H9 (cell line): Measurements from ENCODE around the gene PRKX. TPM values are rescaled to one million over a fixed set of nuclear protein-coding genes. Genes with fewer than 3 reads are reported as not detected.

Experiments
- DNase-seq: peaks from one replicate; pipeline ENCODE4 v3.0.0-alpha.2; 2017
- H2AFZ ChIP-seq: one replicate; pipeline ENCODE4 v1.6.1; 2013; ENCODE audit warnings: mild to moderate bottlenecking, low read length, control low read depth, moderate library complexity
- H2AK5ac ChIP-seq: 2 replicates; pipeline ENCODE4 v1.6.1; 2013; ENCODE audit warnings: low read length, control low read depth, mixed read lengths; ENCODE audit not compliant: insufficient read length
- H2BK120ac ChIP-seq: one replicate; pipeline ENCODE4 v1.6.1; 2013; ENCODE audit warnings: low read depth, mild to moderate bottlenecking, low read length, control low read depth, inconsistent platforms; ENCODE audit not compliant: poor library complexity, severe bottlenecking
- H2BK12ac ChIP-seq: 2 replicates; pipeline ENCODE4 v1.6.1; 2013; ENCODE audit warnings: low read length, control low read depth, mixed read lengths, low read depth; ENCODE audit not compliant: insufficient read length
- H2BK15ac ChIP-seq: 2 replicates; pipeline ENCODE4 v1.6.1; 2013; ENCODE audit warnings: low read depth, low read length, control low read depth
- H2BK20ac ChIP-seq: one replicate; pipeline ENCODE4 v1.6.1; 2013; ENCODE audit warnings: low read depth, mild to moderate bottlenecking, low read length, control low read depth, inconsistent platforms; ENCODE audit not compliant: poor library complexity, severe bottlenecking
- H2BK5ac ChIP-seq: 2 replicates; pipeline ENCODE4 v1.6.1; 2013; ENCODE audit warnings: low read length, control low read depth, mixed read lengths; ENCODE audit not compliant: insufficient read length
- H3K14ac ChIP-seq: 2 replicates; pipeline ENCODE4 v1.6.1; 2013; ENCODE audit warnings: low read length, control low read depth; ENCODE audit not compliant: insufficient read depth
- H3K18ac ChIP-seq: 2 replicates; pipeline ENCODE4 v1.6.1; 2013; ENCODE audit warnings: low read depth, mild to moderate bottlenecking, mixed read lengths, low read length, control low read depth; ENCODE audit not compliant: insufficient read length
- H3K23ac ChIP-seq: 2 replicates; pipeline ENCODE4 v1.6.1; 2013; ENCODE audit warnings: low read length, control low read depth, mixed read lengths, low read depth; ENCODE audit not compliant: insufficient read length
- H3K23me2 ChIP-seq: 2 replicates; pipeline ENCODE4 v1.6.1; 2013; ENCODE audit warnings: low read depth, mild to moderate bottlenecking, mixed read lengths, low read length, control low read depth; ENCODE audit not compliant: insufficient read length, poor library complexity, severe bottlenecking
- H3K27ac ChIP-seq: 2 replicates; pipeline ENCODE4 v1.5.1; 2013; ENCODE audit warnings: low read length, control low read depth, mixed read lengths, low read depth; ENCODE audit not compliant: insufficient read length
- H3K27me3 ChIP-seq: 2 replicates; pipeline ENCODE4 v1.6.1; 2013; ENCODE audit warnings: low read length, control low read depth, inconsistent platforms; ENCODE audit not compliant: insufficient read depth
- H3K4ac ChIP-seq: 2 replicates; pipeline ENCODE4 v1.6.1; 2013; ENCODE audit warnings: low read depth, mild to moderate bottlenecking, control low read depth, inconsistent platforms, low read length, moderate library complexity
- H3K4me1 ChIP-seq: 2 replicates; pipeline ENCODE4 v1.6.1; 2013; ENCODE audit warnings: low read length, control low read depth, inconsistent platforms; ENCODE audit not compliant: insufficient read depth
- H3K4me2 ChIP-seq: 2 replicates; pipeline ENCODE4 v1.6.1; 2013; ENCODE audit warnings: low read length, control low read depth, mixed read lengths; ENCODE audit not compliant: insufficient read length, insufficient read depth
- H3K56ac ChIP-seq: 2 replicates; pipeline ENCODE4 v1.6.1; 2013; ENCODE audit warnings: low read depth, mild to moderate bottlenecking, mixed read lengths, low read length, control low read depth; ENCODE audit not compliant: insufficient read length
- H3K79me1 ChIP-seq: 2 replicates; pipeline ENCODE4 v1.6.1; 2013; ENCODE audit warnings: low read depth, mild to moderate bottlenecking, moderate library complexity, low read length, control low read depth, inconsistent platforms; ENCODE audit not compliant: insufficient read depth, poor library complexity, severe bottlenecking
- H3K79me2 ChIP-seq: 2 replicates; pipeline ENCODE4 v1.6.1; 2013; ENCODE audit warnings: low read length, control low read depth, inconsistent platforms; ENCODE audit not compliant: insufficient read depth
- H3K9ac ChIP-seq: 2 replicates; pipeline ENCODE4 v1.6.1; 2013; ENCODE audit warnings: low read length, control low read depth, mixed read lengths; ENCODE audit not compliant: insufficient read length; ENCODE audit errors: extremely low read depth
- H3K9me3 ChIP-seq: one replicate; pipeline ENCODE4 v1.6.1; 2013; ENCODE audit warnings: low read depth, low read length, inconsistent platforms; ENCODE audit not compliant: control insufficient read depth
- H3T11ph ChIP-seq: one replicate; pipeline ENCODE4 v1.6.1; 2013; ENCODE audit warnings: mild to moderate bottlenecking, low read length, control low read depth, inconsistent platforms
- H4K20me1 ChIP-seq: one replicate; pipeline ENCODE4 v1.6.1; 2013; ENCODE audit not compliant: control insufficient read depth, insufficient read length, insufficient read depth
- H4K5ac ChIP-seq: 2 replicates; pipeline ENCODE4 v1.6.1; 2013; ENCODE audit warnings: low read depth, mild to moderate bottlenecking, mixed read lengths, low read length, control low read depth; ENCODE audit not compliant: insufficient read length
- H4K8ac ChIP-seq: replicated peaks from 2 replicates; pipeline ENCODE4 v1.6.1; 2013; ENCODE audit warnings: low read length, control low read depth, mixed read lengths, low read depth; ENCODE audit not compliant: insufficient read length
- H4K91ac ChIP-seq: 2 replicates; pipeline ENCODE4 v1.6.1; 2013; ENCODE audit warnings: low read depth, mild to moderate bottlenecking, moderate library complexity, mixed read lengths, low read length, control low read depth; ENCODE audit not compliant: insufficient read length
- H3K27ac Mint-ChIP-seq, 3 experiments: 2 replicates in 2 of 3; 3 replicates in 1 of 3; pipeline ENCODE4 v1.8.0; 2020 to 2021; ENCODE audit warnings: mixed read lengths in 3 of 3, mild to moderate bottlenecking in 1 of 3, moderate library complexity in 1 of 3
- H3K27me3 Mint-ChIP-seq: 2 replicates; pipeline ENCODE4 v1.8.0; 2021; ENCODE audit warnings: low read depth, mild to moderate bottlenecking, moderate library complexity, mixed read lengths
- H3K36me3 Mint-ChIP-seq, 3 experiments: 2 replicates in 2 of 3; 3 replicates in 1 of 3; pipeline ENCODE4 v1.8.0; 2020 to 2021; ENCODE audit warnings: low read depth in 3 of 3, mixed read lengths in 3 of 3; ENCODE audit not compliant: insufficient read depth in 1 of 3
- H3K4me1 Mint-ChIP-seq, 2 experiments: 2 replicates each; pipeline ENCODE4 v1.8.0; 2020; ENCODE audit warnings: mixed read lengths in 2 of 2
- H3K4me3 Mint-ChIP-seq, 2 experiments: 2 replicates in 1 of 2; 3 replicates in 1 of 2; pipeline ENCODE4 v1.8.0; 2020 to 2021; ENCODE audit warnings: mild to moderate bottlenecking in 2 of 2, mixed read lengths in 2 of 2, moderate library complexity in 1 of 2
- H3K9me3 Mint-ChIP-seq, 2 experiments: 2 replicates in 1 of 2; 3 replicates in 1 of 2; pipeline ENCODE4 v1.8.0; 2020; ENCODE audit warnings: mild to moderate bottlenecking in 2 of 2, mixed read lengths in 2 of 2, moderate library complexity in 1 of 2
- WGBS: extraction: QIAGEN DNeasy Blood & Tissue Kit; methylation state at CpG from one replicate; pipeline ENCODE4 v1.1.7; 2013; ENCODE audit warnings: missing lambda C conversion rate, low lambda C conversion rate, mixed read lengths; ENCODE audit not compliant: insufficient read length; ENCODE audit errors: extremely low coverage; 5-methylcytosine and 5-hydroxymethylcytosine counted together
- total RNA-seq: library from RNA; stranded (reverse); gene quantifications from 2 replicates; pipeline ENCODE4 v1.2.1, GENCODE V29; 2021
- TF ChIP-seq, protein P1 (sequence below): fragments of 200-600 bp; sonication (generic); conservative IDR thresholded peaks from 3 replicates; pipeline ENCODE4 v1.8.0; 2021; ENCODE audit warnings: antibody characterized with exemption, mild to moderate bottlenecking

Gene PRKX
- total RNA-seq, 1 experiment from 2014 or later: 108 TPM

DNA sequence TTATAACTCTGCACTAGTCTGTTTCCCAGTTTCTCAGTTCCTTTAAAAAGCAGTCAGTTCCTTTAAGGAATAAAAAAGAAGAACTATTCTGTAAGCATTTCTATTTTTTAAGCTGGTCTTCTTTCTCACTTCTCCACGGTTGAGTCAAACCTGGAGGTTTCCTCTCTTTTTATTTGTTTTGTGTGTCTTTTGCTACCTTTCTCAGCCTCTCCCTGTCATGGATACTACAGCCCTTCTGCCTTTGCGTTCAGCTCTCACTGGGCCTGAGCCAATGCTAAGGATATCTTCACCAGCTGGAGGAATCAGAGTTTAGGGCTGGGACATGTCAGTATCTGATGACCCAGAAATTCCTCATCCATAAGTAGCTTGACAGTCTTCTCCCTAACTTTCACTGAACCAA, 49.7 kb upstream of the PRKX start:
- no peaks in the 10 kb centered on the region for H3K23me2 ChIP-seq
- Mint-ChIP-seq H3K9me3 (no peaks in the 10 kb centered on the region; a peak in 1 of 5 replicates), H3K4me3 (no peak overlapping the region), H3K27ac (no peak overlapping the region), H3K27me3 (peaks cover 12% of the 10 kb centered on the region), H3K4me1 (no peaks in the 10 kb centered on the region), H3K36me3 (no peaks in the 10 kb centered on the region)
- no peak overlapping the region for H3K27ac ChIP-seq
- no peak overlapping the region for H3T11ph ChIP-seq
- H3K56ac ChIP-seq: no peak overlapping the region
- no peak overlapping the region for H2AK5ac ChIP-seq
- TF ChIP-seq, protein P1, sequence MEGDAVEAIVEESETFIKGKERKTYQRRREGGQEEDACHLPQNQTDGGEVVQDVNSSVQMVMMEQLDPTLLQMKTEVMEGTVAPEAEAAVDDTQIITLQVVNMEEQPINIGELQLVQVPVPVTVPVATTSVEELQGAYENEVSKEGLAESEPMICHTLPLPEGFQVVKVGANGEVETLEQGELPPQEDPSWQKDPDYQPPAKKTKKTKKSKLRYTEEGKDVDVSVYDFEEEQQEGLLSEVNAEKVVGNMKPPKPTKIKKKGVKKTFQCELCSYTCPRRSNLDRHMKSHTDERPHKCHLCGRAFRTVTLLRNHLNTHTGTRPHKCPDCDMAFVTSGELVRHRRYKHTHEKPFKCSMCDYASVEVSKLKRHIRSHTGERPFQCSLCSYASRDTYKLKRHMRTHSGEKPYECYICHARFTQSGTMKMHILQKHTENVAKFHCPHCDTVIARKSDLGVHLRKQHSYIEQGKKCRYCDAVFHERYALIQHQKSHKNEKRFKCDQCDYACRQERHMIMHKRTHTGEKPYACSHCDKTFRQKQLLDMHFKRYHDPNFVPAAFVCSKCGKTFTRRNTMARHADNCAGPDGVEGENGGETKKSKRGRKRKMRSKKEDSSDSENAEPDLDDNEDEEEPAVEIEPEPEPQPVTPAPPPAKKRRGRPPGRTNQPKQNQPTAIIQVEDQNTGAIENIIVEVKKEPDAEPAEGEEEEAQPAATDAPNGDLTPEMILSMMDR: no peak
- no peak overlapping the region for H2BK15ac ChIP-seq
- H3K79me1 ChIP-seq: no peaks in the 10 kb centered on the region
- H3K4me1 ChIP-seq: no peaks in the 10 kb centered on the region
- no peak overlapping the region for H3K18ac ChIP-seq
- no peaks in the 10 kb centered on the region for H3K27me3 ChIP-seq
- H3K23ac ChIP-seq: no peak overlapping the region
- H2BK12ac ChIP-seq: no peak overlapping the region
- H4K5ac ChIP-seq: no peak overlapping the region
- H3K9me3 ChIP-seq: no peaks in the 10 kb centered on the region
- no peak overlapping the region for H2BK20ac ChIP-seq
- H4K91ac ChIP-seq: no peak overlapping the region
- H3K14ac ChIP-seq: no peak overlapping the region
- H3K9ac ChIP-seq: no peak overlapping the region
- H2BK5ac ChIP-seq: no peak overlapping the region
- no peaks in the 10 kb centered on the region for H4K20me1 ChIP-seq
- H2AFZ ChIP-seq: no peak overlapping the region
- no CpG with 5 or more reads among the region's 2 CpGs for WGBS
- no peak overlapping the region for H3K4me2 ChIP-seq
- H4K8ac ChIP-seq: no peak overlapping the region
- H3K4ac ChIP-seq: no peak overlapping the region
- no peak overlapping the region for H2BK120ac ChIP-seq
- DNase-seq: no peak
- no peaks in the 10 kb centered on the region for H3K79me2 ChIP-seq
